PC-3 (cell line): Measurements from ENCODE around the gene RBMS3.

Source experiments
- CTCF ChIP-seq: fragments of 300-600 bp; sonication (generic); conservative IDR thresholded peaks from 2 replicates; pipeline ENCODE4 v1.5.1; 2017; ENCODE audit warnings: antibody characterized with exemption, low read depth, mild to moderate bottlenecking, low read length
- EZH2 ChIP-seq: fragments of 300-600 bp; sonication (generic); IDR thresholded peaks from one replicate; pipeline ENCODE4 v1.6.1; 2017; ENCODE audit warnings: antibody characterized with exemption, mild to moderate bottlenecking, low read length; ENCODE audit not compliant: unreplicated experiment
- EZH2phosphoT487 ChIP-seq: fragments of 300-600 bp; sonication (generic); IDR thresholded peaks from 2 replicates; pipeline ENCODE4 v1.6.1; 2018; ENCODE audit warnings: mild to moderate bottlenecking, antibody characterized with exemption, low read length, borderline replicate concordance

DNA sequence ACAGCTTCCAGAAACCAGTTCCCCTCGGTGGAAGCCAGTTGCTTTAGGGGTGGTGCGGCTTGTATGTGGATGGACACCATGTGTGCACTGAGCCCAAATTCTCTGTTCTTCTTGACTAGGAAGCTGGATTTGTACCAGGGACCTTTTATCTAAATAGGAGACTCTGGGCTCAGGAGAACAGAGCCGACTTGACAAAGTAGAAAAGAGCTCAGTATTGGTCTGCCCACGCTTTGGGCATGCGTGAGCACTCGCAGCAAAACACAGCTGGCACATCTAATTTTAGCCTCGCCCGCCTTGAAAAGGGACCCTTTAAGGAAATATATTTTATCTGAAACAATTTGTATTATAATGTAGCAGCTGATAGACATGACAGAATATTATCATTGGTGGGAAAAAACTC is 1.1 kb upstream of the RBMS3 start:
- no peak for TF ChIP-seq CTCF
- TF ChIP-seq EZH2phosphoT487: no peak
- TF ChIP-seq EZH2: no peak
